ENCODE results near the gene APOBEC3B.

- TF ChIP-seq CTCF (IDR thresholded peaks at IDR 0.05), result no peak
- no peak for TF ChIP-seq EP300 (IDR thresholded peaks at IDR 0.05)
Observed at GRCh38 chr22:38948181-38948940, 33.8 kb upstream of the APOBEC3B start.
